Hepatocyte (in vitro differentiated cells): ENCODE data around the gene CDRT15. TPM values are rescaled to one million over a fixed set of nuclear protein-coding genes. Genes with fewer than 3 reads are reported as not detected.

Source experiments
- DNase-seq: peaks from one replicate; pipeline ENCODE4 v3.0.0-alpha.2; 2016; ENCODE audit warnings: low spot score
- H2AFZ ChIP-seq: fragments of 200-600 bp; sonication (generic); 2 replicates; pipeline ENCODE4 v1.6.0; 2016; ENCODE audit warnings: antibody characterized with exemption, mild to moderate bottlenecking
- H3K27ac ChIP-seq: fragments of 200-600 bp; sonication (generic); 2 replicates; pipeline ENCODE4 v1.5.1; 2016; ENCODE audit warnings: mild to moderate bottlenecking
- H3K27me3 ChIP-seq: fragments of 200-600 bp; sonication (generic); 2 replicates; pipeline ENCODE4 v1.6.1; 2016
- H3K36me3 ChIP-seq: fragments of 200-600 bp; sonication (generic); replicated peaks from 2 replicates; pipeline ENCODE4 v1.5.1; 2016; ENCODE audit warnings: low read depth; ENCODE audit not compliant: insufficient read depth
- H3K4me1 ChIP-seq: fragments of 200-600 bp; sonication (generic); 2 replicates; pipeline ENCODE4 v1.5.1; 2016; ENCODE audit warnings: mild to moderate bottlenecking, moderate library complexity; ENCODE audit not compliant: insufficient read depth
- H3K4me2 ChIP-seq: fragments of 200-600 bp; sonication (generic); 2 replicates; pipeline ENCODE4 v1.6.0; 2016
- H3K4me3 ChIP-seq: fragments of 200-600 bp; sonication (generic); 2 replicates; pipeline ENCODE4 v1.5.1; 2016; ENCODE audit warnings: mild to moderate bottlenecking
- H3K79me2 ChIP-seq: fragments of 200-600 bp; sonication (generic); 2 replicates; pipeline ENCODE4 v1.6.0; 2017; ENCODE audit warnings: mild to moderate bottlenecking
- H3K9me2 ChIP-seq: fragments of 200-600 bp; sonication (generic); replicated peaks from 2 replicates; pipeline ENCODE4 v1.6.0; 2017; ENCODE audit warnings: mild to moderate bottlenecking; ENCODE audit not compliant: insufficient read depth
- H3K9me3 ChIP-seq: fragments of 200-600 bp; sonication (generic); 2 replicates; pipeline ENCODE4 v1.5.1; 2016; ENCODE audit warnings: low read depth, mild to moderate bottlenecking
- H4K20me1 ChIP-seq: fragments of 200-600 bp; sonication (generic); 2 replicates; pipeline ENCODE4 v1.6.0; 2016; ENCODE audit warnings: mild to moderate bottlenecking; ENCODE audit not compliant: insufficient read depth, poor library complexity, severe bottlenecking
- CTCF ChIP-seq: fragments of 200-600 bp; sonication (generic); IDR thresholded peaks from 2 replicates; pipeline ENCODE4 v1.5.1; 2016; ENCODE audit warnings: antibody characterized with exemption, mild to moderate bottlenecking; ENCODE audit not compliant: poor library complexity
- EZH2 ChIP-seq: fragments of 200-600 bp; sonication (generic); IDR thresholded peaks from 2 replicates; pipeline ENCODE4 v1.6.1; 2016; ENCODE audit warnings: antibody characterized with exemption, mild to moderate bottlenecking, borderline replicate concordance
- EZH2phosphoT487 ChIP-seq: fragments of 200-600 bp; sonication (generic); IDR thresholded peaks from one replicate; pipeline ENCODE4 v1.6.1; 2018; ENCODE audit warnings: antibody characterized with exemption, mild to moderate bottlenecking, low read depth, moderate library complexity; ENCODE audit not compliant: unreplicated experiment, severe bottlenecking
- WGBS: methylation state at CpG from one replicate; pipeline ENCODE4 v1.1.6; 2016; ENCODE audit warnings: low lambda C conversion rate; ENCODE audit errors: missing lambda C conversion rate; 5-methylcytosine and 5-hydroxymethylcytosine counted together
- polyA plus RNA-seq: library from polyadenylated mRNA; unstranded; fragments of >200 nt; fragmentation: Nextera tagmentation; extraction: Ambion mirVana; gene quantifications from 2 replicates; pipeline ENCODE4 v1.2.1, GENCODE V29; 2016
- total RNA-seq: library from RNA; depleted of rRNA; stranded (reverse); fragments of >200 nt; gene quantifications from 2 replicates; pipeline ENCODE4 v1.2.3, GENCODE V29; 2014

Gene CDRT15
- total and polyA plus RNA-seq, 2 experiments from 2014 or later: not detected

GRCh38 chr17:14202388-14203166 lies 34.1 kb downstream of the CDRT15 start:
- Histone ChIP-seq H3K4me1 (peaks cover 26% of the 10 kb centered on the region), H3K9me2 (no peaks in the 10 kb centered on the region), H3K9me3 (no peaks in the 10 kb centered on the region), H3K27ac (no peak overlapping the region), H3K4me3 (no peak overlapping the region), H3K27me3 (no peaks in the 10 kb centered on the region), H3K79me2 (no peaks in the 10 kb centered on the region), H2AFZ (no peak overlapping the region), H3K36me3 (no peaks in the 10 kb centered on the region), H3K4me2 (no peak overlapping the region), H4K20me1 (no peaks in the 10 kb centered on the region)
- DNase-seq: no peak
- 98% methylated on average over 9 of the region's 10 CpGs for WGBS
- no peak for TF ChIP-seq CTCF
- no peak for TF ChIP-seq EZH2
- TF ChIP-seq EZH2phosphoT487: no peak

- Histone ChIP-seq H3K4me2 (no peak overlapping the region), H3K9me3 (no peaks in the 10 kb centered on the region), H3K27me3 (no peaks in the 10 kb centered on the region), H3K4me1 (peaks cover 29% of the 10 kb centered on the region), H3K27ac (no peak overlapping the region), H2AFZ (no peak overlapping the region), H3K4me3 (no peak overlapping the region), H3K36me3 (no peaks in the 10 kb centered on the region), H4K20me1 (no peaks in the 10 kb centered on the region), H3K9me2 (no peaks in the 10 kb centered on the region), H3K79me2 (no peaks in the 10 kb centered on the region)
- WGBS: 100% methylated on average over 4 of the region's 4 CpGs
- TF ChIP-seq EZH2 (no peak), EZH2phosphoT487 (no peak), CTCF (no peak)
- no peak for DNase-seq
Observed at GRCh38 chr17:14201988-14202380, 34.7 kb downstream of the CDRT15 start.

GRCh38 chr17:14201021-14201987 lies 35.4 kb downstream of the CDRT15 start:
- Histone ChIP-seq H2AFZ (no peak overlapping the region), H3K4me3 (no peak overlapping the region), H4K20me1 (no peaks in the 10 kb centered on the region), H3K27ac (no peak overlapping the region), H3K9me2 (no peaks in the 10 kb centered on the region), H3K36me3 (no peaks in the 10 kb centered on the region), H3K27me3 (no peaks in the 10 kb centered on the region), H3K4me1 (peaks cover 29% of the 10 kb centered on the region), H3K9me3 (no peaks in the 10 kb centered on the region), H3K79me2 (no peaks in the 10 kb centered on the region), H3K4me2 (no peak overlapping the region)
- DNase-seq: no peak
- WGBS: 62% methylated on average over 10 of the region's 10 CpGs
- TF ChIP-seq CTCF (no peak), EZH2 (no peak), EZH2phosphoT487 (no peak)
